Loucy (cell line): Measurements from ENCODE around the gene TAPBP.
"Not testable (repeated sequence)": the region's sequence is repeated elsewhere in the genome, so short reads cannot be mapped to it uniquely, and the experiment has no call there.

ENCODE experiments used
- H2AFZ ChIP-seq: fragments of 200-600 bp; sonication (generic); 2 replicates; pipeline ENCODE4 v1.6.0; 2016; ENCODE audit warnings: antibody characterized with exemption, mild to moderate bottlenecking, low read length, moderate library complexity
- H3F3A ChIP-seq: fragments of 200-600 bp; 2 replicates; pipeline ENCODE4 v1.6.0; 2016; ENCODE audit warnings: antibody characterized with exemption, low read depth, mild to moderate bottlenecking
- H3K27me3 ChIP-seq: fragments of 200-600 bp; sonication (generic); 2 replicates; pipeline ENCODE4 v1.6.1; 2014; ENCODE audit warnings: low read length, mild to moderate bottlenecking; ENCODE audit not compliant: insufficient read depth, poor library complexity, severe bottlenecking
- H3K36me3 ChIP-seq: fragments of 200-600 bp; sonication (generic); 2 replicates; pipeline ENCODE4 v1.6.1; 2016; ENCODE audit warnings: low read length; ENCODE audit not compliant: insufficient read depth
- H3K4me1 ChIP-seq: fragments of 200-600 bp; sonication (generic); 2 replicates; pipeline ENCODE4 v1.5.1; 2014; ENCODE audit warnings: low read length, mild to moderate bottlenecking; ENCODE audit not compliant: insufficient read depth, poor library complexity, severe bottlenecking
- H3K4me2 ChIP-seq: fragments of 200-600 bp; sonication (generic); 2 replicates; pipeline ENCODE4 v1.6.0; 2014; ENCODE audit warnings: antibody characterized with exemption, low read length, low read depth, mild to moderate bottlenecking; ENCODE audit not compliant: poor library complexity, severe bottlenecking
- H3K4me3 ChIP-seq: fragments of 200-600 bp; sonication (generic); 2 replicates; pipeline ENCODE4 v1.5.1; 2014; ENCODE audit warnings: low read length, mild to moderate bottlenecking, mixed read lengths; ENCODE audit not compliant: poor library complexity, severe bottlenecking
- H3K79me2 ChIP-seq: fragments of 200-600 bp; sonication (generic); 2 replicates; pipeline ENCODE4 v1.6.1; 2014; ENCODE audit warnings: low read length; ENCODE audit not compliant: insufficient read depth
- H3K9ac ChIP-seq: fragments of 200-600 bp; sonication (generic); 2 replicates; pipeline ENCODE4 v1.6.0; 2014; ENCODE audit warnings: mild to moderate bottlenecking, low read depth, low read length, moderate library complexity; ENCODE audit not compliant: poor library complexity, severe bottlenecking
- H3K9me2 ChIP-seq: fragments of 200-600 bp; sonication (generic); replicated peaks from 2 replicates; pipeline ENCODE4 v1.6.1; 2016; ENCODE audit warnings: low read depth, low read length, mixed read lengths
- H3K9me3 ChIP-seq: fragments of 200-600 bp; sonication (generic); 2 replicates; pipeline ENCODE4 v1.6.1; 2014; ENCODE audit warnings: mild to moderate bottlenecking, antibody characterized with exemption, low read length, low read depth; ENCODE audit not compliant: insufficient read depth
- H4K20me1 ChIP-seq: fragments of 200-600 bp; sonication (generic); 2 replicates; pipeline ENCODE4 v1.6.0; 2014; ENCODE audit warnings: antibody characterized with exemption, low read length, mild to moderate bottlenecking; ENCODE audit not compliant: insufficient read depth, poor library complexity, severe bottlenecking
- CTCF ChIP-seq: fragments of 200-600 bp; sonication (generic); conservative IDR thresholded peaks from 2 replicates; pipeline ENCODE4 v1.5.1; 2014; ENCODE audit warnings: mild to moderate bottlenecking, antibody characterized with exemption, low read length
- EZH2phosphoT487 ChIP-seq: fragments of 200-600 bp; IDR thresholded peaks from 2 replicates; pipeline ENCODE4 v1.6.1; 2018; ENCODE audit warnings: antibody characterized with exemption, mild to moderate bottlenecking, moderate library complexity, borderline replicate concordance

The TAPBP gene

GRCh38 chr6:33356295-33356694, 42.4 kb upstream of the TAPBP start:
- H2AFZ ChIP-seq = no peak overlapping the region

GRCh38 chr6:33355860-33356259, 42.0 kb upstream of the TAPBP start:
- not testable (repeated sequence) for H3K36me3 ChIP-seq, H2AFZ ChIP-seq, H3K4me1 ChIP-seq, H3K79me2 ChIP-seq, H3K4me3 ChIP-seq, H3K27me3 ChIP-seq, H3K9me3 ChIP-seq, H3K4me2 ChIP-seq, H3K9me2 ChIP-seq, H3F3A ChIP-seq, H4K20me1 ChIP-seq, H3K9ac ChIP-seq

More at GRCh38 chr6:33356295-33356694, 42.4 kb upstream of the TAPBP start:
- no peak overlapping the region for H3K4me3 ChIP-seq
- H3K9me2 ChIP-seq = no peaks in the 10 kb centered on the region
- no peak overlapping the region for H3K4me2 ChIP-seq
- peaks cover 6% of the 10 kb centered on the region for H3K27me3 ChIP-seq
- H3F3A ChIP-seq = no peaks in the 10 kb centered on the region
- H3K9me3 ChIP-seq = no peaks in the 10 kb centered on the region
- H3K36me3 ChIP-seq = no peaks in the 10 kb centered on the region
- H3K4me1 ChIP-seq = no peaks in the 10 kb centered on the region
- no peaks in the 10 kb centered on the region for H4K20me1 ChIP-seq
- TF ChIP-seq EZH2phosphoT487 = no peak
- TF ChIP-seq CTCF = no peak
- no peaks in the 10 kb centered on the region for H3K79me2 ChIP-seq
- no peak overlapping the region for H3K9ac ChIP-seq

GRCh38 chr6:33347816-33348215, 33.9 kb upstream of the TAPBP start:
- TF ChIP-seq EZH2phosphoT487 (no peak), CTCF (no peak)
- H4K20me1 ChIP-seq = no peaks in the 10 kb centered on the region
- no peaks in the 10 kb centered on the region for H3K9me2 ChIP-seq
- H3K4me3 ChIP-seq = no peak overlapping the region
- H3K4me1 ChIP-seq = peaks cover 16% of the 10 kb centered on the region
- no peak overlapping the region for H3K9ac ChIP-seq
- H3K27me3 ChIP-seq = peaks cover 42% of the 10 kb centered on the region
- H3K36me3 ChIP-seq = no peaks in the 10 kb centered on the region
- H3K79me2 ChIP-seq = no peaks in the 10 kb centered on the region
- H3K9me3 ChIP-seq = no peaks in the 10 kb centered on the region
- peaks cover 6% of the 10 kb centered on the region; the same call in 1 of the 2 replicates for H3F3A ChIP-seq
- no peak overlapping the region for H2AFZ ChIP-seq
- no peak overlapping the region for H3K4me2 ChIP-seq

- not testable (repeated sequence) for H2AFZ ChIP-seq, H3F3A ChIP-seq, H3K9ac ChIP-seq, H4K20me1 ChIP-seq, H3K9me3 ChIP-seq, H3K4me3 ChIP-seq, H3K9me2 ChIP-seq, H3K36me3 ChIP-seq, H3K79me2 ChIP-seq, H3K4me2 ChIP-seq
- Histone ChIP-seq H3K27me3 (peaks cover 42% of the 10 kb centered on the region), H3K4me1 (peaks cover 16% of the 10 kb centered on the region)
These were observed 33.1 kb upstream of the TAPBP start for GRCh38 chr6:33346972-33347371.
